ENCODE measurements around the gene DNMT3B.

The DNMT3B gene

GRCh38 chr20:32849577-32849976, 87.4 kb downstream of the DNMT3B start:
- DNase-seq (ENCODE audit: low read depth in 2 of 2, low spot score in 1 of 2), result no peak

- no peak for DNase-seq (ENCODE audit: low read depth in 2 of 2, low spot score in 1 of 2)
Observed at GRCh38 chr20:32855387-32855786, 93.2 kb downstream of the DNMT3B start.

GRCh38 chr20:32858189-32858588, 96.0 kb downstream of the DNMT3B start:
- no peak for DNase-seq (ENCODE audit: low read depth in 2 of 2, low spot score in 1 of 2)
